Gastroesophageal sphincter (tissue), 3 donors: Measurements from ENCODE around the gene KRT78.

Source experiments
- POLR2A ChIP-seq, 2 donors: fragments of 450-650 bp; IDR thresholded peaks; one replicate each; pipeline ENCODE4 v1.6.1; 2017; ENCODE audit warnings: antibody characterized with exemption in 2 of 2, mild to moderate bottlenecking in 2 of 2, moderate library complexity in 1 of 2
- TF ChIP-seq, protein P1 (sequence below), 4 experiments: fragments of 200-600 bp in 2 of 4; fragments of 450-650 bp in 2 of 4; sonication (generic) in 1 of 4; IDR thresholded peaks; one replicate each; pipeline ENCODE4 v1.5.1; 2017 to 2019; ENCODE audit warnings: antibody characterized with exemption in 4 of 4, mild to moderate bottlenecking in 2 of 4, moderate library complexity in 2 of 4

- TF ChIP-seq, protein P1, sequence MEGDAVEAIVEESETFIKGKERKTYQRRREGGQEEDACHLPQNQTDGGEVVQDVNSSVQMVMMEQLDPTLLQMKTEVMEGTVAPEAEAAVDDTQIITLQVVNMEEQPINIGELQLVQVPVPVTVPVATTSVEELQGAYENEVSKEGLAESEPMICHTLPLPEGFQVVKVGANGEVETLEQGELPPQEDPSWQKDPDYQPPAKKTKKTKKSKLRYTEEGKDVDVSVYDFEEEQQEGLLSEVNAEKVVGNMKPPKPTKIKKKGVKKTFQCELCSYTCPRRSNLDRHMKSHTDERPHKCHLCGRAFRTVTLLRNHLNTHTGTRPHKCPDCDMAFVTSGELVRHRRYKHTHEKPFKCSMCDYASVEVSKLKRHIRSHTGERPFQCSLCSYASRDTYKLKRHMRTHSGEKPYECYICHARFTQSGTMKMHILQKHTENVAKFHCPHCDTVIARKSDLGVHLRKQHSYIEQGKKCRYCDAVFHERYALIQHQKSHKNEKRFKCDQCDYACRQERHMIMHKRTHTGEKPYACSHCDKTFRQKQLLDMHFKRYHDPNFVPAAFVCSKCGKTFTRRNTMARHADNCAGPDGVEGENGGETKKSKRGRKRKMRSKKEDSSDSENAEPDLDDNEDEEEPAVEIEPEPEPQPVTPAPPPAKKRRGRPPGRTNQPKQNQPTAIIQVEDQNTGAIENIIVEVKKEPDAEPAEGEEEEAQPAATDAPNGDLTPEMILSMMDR (IDR thresholded peaks at IDR 0.05) = no peak
- no peak for TF ChIP-seq POLR2A (IDR thresholded peaks at IDR 0.05)
These were observed 15.5 kb downstream of the KRT78 start for GRCh38 chr12:52832985-52833905.
